HG03064 (cell line): Measurements from ENCODE around the gene ABHD1.
A peak's percentile ranks its signal among the peaks of the same experiment; 100 is the strongest.

Experiments used
- ATAC-seq: cut with Tn5 transposase; IDR thresholded peaks from one replicate; pipeline ENCODE4 v1.9.1; 2021; ENCODE audit warnings: low read depth; ENCODE audit not compliant: unreplicated experiment

The ABHD1 gene

DNA sequence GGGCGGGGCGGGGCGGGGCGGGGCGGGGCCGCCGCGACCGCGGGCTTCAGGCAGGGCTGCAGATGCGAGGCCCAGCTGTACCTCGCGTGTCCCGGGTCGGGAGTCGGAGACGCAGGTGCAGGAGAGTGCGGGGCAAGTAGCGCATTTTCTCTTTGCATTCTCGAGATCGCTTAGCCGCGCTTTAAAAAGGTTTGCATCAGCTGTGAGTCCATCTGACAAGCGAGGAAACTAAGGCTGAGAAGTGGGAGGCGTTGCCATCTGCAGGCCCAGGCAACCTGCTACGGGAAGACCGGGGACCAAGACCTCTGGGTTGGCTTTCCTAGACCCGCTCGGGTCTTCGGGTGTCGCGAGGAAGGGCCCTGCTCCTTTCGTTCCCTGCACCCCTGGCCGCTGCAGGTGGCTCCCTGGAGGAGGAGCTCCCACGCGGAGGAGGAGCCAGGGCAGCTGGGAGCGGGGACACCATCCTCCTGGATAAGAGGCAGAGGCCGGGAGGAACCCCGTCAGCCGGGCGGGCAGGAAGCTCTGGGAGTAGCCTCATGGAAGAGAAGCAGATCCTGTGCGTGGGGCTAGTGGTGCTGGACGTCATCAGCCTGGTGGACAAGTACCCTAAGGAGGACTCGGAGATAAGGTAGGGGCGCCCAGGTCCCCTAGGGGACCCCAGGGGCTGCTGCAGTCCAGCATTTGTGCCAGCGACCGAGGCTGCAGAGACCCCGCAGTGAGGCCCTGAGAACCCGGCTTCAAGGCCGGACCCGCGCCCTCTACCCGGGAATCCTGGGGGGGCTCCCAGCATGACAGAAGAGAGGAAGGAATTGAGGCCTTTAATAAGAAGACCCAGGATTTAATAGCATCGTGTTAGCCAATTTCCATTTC, 36.7 kb upstream of the ABHD1 start, which contains the start of gene KHK:
Gene KHK (plus strand): TSS at position 49 of the 870 bp plus-strand sequence. CDS start 488 bp downstream, at position 537.
- peak; percentile 4 for ATAC-seq

DNA sequence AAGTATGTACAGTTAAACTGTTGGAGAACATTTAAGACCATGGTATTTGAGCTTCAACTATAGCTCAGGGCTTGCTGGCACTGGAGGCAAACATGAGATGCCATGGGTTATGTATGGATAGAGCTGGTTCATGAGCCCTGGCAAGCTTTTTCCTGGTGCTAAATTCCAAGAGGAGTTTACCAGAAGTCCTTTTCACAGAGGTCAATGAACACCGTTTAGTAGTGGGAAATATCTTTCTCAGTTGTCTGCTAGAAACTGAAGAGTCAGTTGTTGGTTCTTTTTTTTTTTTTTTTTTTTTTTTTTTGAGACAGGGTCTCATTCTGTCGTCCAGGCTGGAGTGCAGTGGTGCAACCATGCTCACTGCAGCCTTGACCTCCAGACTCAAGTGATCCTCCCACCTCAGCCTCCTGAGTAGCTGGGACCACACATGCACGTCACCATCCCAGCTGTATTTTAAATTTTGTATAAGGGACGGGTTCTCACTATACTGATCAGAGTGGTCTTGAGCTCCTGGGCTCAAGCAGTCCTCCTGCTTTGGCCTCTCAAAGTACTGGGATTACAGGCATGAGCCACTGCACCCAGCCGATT, 35.7 kb upstream of the ABHD1 start:
- no peak for ATAC-seq

DNA sequence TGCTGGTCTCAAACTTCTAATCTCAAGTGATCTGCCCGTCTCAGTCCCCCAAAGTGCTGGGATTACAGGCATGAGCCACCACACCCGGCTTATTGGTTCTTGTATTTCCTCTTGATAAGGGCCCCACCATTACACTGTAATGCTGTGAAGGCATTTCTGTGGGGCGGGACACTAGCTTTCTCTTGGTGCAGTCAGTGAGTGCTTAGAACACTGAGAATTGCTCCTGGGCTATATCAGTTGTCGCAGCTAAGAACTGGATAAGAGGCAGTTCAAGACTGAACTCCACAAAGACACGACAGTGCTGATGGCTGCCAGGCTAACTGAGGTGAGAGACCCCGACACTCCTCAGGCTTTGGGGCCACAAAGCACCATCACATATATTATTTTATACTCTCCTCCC, 35.0 kb upstream of the ABHD1 start:
- no peak for ATAC-seq

DNA sequence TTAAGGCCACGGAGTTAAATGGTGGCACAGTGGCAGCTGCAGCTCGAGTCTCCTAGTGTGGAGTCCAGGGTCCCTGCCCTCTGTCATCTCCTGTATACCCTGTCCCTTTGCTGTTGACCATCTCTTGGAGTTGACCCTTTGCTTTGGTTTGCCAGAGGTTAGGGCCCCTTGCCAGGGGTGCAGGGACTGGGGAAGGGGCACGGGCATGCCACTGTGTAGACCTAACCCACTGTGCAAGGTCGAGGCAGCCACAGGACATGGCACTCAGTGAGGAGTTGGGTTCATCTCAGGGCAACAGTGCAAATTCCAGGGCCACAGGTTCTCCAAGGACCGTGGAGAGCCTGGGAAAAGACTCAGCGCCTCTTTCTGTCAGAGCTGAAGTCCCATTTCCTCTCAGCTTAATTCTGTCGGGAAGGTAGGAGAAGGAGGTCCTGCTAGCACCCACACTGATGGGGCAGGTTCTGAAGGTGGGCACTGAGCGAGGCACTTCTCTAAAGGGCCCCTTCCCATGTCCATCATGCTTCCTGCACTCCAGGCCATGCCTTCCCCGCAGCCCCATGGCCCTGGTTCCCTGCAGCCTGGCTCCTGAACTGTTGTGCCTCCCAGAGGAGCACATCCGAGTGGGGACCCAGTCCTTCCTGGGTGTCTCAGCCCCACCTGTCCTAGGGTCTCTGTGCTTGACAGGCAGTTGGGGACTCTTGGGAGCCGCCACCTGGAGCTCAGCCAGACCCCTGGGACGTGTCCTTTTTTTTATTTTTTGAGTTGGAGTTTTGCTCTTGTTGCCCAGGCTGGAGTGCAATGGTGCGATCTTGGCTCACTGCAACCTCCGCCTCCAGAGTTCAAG, 34.3 kb upstream of the ABHD1 start:
- ATAC-seq: no peak

DNA sequence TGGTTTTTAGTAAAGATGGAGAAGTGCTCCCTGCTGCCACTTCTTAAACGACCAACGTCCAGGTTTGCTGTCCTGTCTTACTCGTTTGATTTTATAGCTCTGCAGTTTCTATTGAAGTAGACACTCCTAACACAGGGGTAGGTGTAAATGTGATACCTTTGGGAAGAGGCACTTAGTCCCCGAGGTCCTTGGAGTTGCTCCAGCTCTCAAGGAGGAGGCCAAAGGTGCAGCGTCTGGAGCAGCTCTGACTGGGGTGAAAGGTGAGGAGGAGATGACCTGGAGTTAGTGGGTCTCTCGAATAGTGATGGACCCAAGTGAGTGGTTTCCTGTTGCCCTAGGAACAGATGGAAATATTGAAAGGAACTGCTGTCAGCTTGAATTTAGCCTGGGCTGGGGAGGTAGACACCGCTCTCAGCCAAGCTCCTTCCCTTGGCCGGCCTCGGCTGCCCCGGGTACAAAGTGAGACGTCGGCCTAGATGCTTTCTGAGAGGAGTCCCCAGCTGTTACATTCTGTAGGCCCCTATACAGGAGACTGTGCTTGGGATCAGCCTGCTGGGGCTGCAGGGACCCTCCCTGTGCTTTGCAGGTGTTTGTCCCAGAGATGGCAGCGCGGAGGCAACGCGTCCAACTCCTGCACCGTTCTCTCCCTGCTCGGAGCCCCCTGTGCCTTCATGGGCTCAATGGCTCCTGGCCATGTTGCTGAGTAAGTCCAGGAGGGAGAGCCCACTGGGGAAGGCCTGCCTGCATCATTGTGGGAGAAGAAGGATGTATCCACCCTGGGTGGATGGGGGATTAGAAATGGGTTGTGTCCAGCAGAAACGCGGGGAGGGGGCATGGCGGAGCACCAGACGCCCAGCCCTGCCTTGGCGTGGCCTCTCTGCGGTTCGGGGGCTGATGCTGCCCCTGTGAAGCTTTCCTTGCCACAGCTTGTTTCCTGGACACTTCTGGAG, 31.6 kb upstream of the ABHD1 start:
- ATAC-seq: no peak

DNA sequence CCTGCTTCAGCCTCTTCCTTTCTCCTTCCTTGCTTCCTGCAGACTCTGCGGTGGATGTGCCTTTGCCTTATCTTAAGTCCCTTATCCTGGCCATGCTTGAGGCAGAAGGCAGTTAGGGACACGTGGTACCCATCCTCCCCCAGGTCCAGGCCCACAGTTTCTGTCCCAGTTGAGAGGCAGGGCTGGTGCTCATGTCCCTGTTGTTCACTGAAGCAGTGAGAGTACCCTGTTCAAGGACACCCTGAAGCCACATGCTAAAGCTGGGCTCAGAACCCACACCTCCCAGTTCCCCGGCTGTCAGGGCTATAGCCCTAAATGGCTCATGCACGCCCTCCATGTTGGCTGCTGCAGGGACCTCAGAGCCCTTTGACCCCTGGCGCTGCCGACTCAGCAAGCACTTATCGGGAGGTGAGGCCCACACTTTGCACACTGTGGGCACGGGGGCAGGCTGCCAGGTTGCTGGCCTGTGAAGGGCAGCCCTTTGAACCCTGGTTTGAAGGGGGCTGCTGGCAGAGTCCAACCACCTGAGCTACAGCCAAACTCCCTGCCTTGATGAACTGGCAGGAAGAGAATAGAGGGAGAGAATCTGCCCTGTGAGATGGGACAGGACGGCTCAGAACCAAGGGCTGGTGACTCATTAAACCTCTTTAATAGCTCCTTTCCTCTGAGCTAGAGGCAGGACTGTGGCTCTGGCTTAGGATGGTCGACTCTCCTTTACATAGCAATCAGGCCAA, 30.8 kb upstream of the ABHD1 start:
- ATAC-seq: no peak

DNA sequence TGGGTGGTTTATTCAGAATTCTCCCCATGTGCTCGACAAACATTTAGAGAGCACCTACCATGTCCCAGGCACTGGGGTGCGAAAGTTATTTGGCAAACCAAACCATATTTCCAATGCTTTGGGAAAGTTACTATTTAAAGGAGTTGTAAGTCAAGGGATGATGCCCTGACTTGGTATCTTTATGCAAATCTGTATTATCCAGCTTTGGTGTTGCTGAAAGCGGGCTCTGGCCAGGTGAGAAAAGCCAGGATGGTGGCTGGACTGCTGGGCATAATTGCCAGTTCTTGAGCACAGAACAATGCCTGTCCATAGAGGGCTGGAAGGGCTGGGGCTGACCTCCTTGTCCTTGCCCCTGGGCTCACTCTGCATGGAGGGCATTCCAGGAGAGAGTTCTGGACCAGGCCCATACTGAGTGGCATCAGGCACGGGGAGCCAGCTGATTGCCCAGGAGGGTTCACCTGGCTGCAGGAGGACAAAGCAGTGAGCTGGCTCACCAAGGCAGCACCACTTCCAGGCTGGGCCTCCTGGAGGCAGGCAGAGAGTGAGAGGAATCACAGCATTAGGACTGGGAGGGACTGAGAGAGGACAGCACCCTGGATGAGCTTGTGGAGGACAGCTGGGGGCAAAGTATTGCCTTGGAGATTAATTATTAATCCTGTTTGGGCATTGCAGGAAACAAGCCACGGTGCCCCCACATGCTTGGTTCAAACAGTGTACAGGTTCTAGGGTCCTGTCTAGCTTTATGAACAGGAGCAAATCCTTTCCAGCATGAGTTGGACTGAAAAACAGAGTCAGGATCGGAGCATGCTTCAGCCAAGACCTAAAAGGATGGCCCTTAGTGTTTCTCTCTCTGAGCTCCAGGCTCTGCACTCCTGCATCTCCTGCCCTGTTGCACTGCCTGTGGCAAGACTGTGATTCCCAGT, 29.9 kb upstream of the ABHD1 start:
- no peak for ATAC-seq

DNA sequence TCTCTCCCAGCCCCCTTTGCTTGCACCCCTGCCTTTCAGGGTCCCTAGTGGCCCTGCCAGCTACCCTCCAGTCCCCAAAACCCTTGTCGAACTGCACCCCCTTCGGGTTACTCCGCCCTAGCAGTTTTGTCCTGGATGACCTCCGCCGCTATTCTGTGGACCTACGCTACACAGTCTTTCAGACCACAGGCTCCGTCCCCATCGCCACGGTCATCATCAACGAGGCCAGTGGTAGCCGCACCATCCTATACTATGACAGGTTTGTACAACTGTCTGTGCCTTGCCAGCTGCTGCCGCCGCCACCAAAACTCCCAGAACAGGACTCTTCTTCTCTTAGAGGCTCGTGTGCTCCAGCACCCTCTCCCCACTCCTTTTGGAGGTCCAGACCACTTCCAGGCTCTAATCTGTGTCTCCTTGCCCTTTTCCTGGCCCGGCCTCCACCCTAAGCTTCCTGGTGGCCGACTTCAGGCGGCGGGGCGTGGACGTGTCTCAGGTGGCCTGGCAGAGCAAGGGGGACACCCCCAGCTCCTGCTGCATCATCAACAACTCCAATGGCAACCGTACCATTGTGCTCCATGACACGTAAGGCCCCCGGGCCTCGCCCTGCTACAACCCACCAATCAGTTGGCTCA, 29.1 kb upstream of the ABHD1 start:
- no peak for ATAC-seq

DNA sequence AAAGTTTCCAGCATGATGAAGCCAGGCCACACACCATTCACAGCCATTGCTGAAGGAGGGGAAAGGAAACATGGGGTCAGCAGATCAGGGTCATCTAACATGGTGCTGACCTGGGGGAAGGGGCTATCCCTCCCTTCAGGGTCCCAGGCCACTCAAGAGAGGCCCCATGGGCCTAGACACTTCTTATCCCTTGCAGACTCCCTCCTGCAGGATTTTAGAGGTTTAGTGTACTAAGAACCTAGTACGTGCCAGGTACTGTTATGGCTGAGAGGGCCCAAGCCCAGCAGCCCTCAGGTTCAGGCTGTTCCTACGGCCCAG, 28.2 kb upstream of the ABHD1 start:
- ATAC-seq: no peak

DNA sequence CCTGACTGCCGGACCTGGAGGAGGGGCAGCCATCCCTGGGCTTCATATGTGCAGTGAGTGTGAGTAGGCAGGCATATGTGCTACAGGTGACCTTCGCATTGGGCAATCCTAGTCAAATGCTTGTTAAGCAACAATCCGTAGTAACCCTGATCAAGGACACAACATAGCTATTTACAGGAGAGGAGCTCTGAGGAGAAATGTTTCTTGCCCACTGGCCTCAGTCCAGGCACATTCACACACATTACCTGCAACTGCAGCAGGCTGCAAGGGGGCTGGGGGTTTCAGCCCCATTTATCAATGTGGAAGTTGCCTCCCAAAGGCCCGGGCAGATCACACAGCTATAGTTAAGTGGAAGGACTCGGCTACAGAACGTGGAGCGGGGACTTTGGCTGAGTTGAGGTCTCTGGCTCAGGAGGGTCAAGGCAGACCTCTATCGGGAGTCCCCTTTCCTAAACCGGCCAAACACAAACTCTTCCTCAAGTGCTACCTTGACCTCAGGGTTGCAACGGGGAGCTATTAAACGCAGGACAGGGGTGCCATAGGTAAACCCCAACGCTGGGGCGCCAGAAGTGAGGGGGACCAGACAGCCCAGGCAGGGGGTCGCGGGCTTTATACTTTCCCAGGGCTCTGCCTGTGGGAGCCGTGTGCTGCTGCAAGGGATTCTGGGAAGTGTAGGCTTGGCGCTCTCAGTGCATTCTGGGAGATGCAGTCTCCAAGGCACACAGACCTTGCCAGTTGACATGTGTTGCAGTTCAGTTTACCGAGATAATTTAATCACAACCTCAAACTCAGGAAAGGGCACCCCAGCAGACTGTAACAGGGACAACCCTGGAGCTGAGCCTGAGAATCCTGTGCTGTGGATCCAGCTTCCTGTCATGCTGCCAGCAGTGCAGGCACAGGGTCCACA, 27.6 kb upstream of the ABHD1 start:
- ATAC-seq: no peak

DNA sequence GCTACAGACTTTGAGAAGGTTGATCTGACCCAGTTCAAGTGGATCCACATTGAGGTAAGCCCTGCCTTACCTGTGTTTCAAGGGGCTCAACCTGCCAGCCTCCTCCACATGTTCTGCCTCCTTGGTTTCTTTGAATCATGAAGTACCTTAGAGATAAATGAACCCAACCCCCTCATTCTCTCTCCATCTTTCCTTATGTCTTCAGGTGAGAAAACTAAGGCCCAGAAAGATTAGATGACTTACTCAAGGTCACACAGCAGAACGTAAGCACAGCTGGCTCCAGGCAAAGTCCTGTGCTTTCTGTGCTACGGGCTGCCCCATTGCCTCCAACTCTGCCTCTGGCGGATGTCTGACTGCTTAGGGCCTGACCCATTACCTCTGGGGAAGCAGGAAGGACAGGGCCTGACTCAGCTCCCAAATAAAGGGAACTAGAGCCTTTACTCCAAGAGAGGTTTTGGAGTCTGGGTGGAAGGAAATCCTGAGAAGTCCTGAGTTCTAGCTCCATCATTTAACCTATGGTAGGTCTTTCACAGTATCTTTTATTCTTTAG, 26.8 kb upstream of the ABHD1 start:
- no peak for ATAC-seq

DNA sequence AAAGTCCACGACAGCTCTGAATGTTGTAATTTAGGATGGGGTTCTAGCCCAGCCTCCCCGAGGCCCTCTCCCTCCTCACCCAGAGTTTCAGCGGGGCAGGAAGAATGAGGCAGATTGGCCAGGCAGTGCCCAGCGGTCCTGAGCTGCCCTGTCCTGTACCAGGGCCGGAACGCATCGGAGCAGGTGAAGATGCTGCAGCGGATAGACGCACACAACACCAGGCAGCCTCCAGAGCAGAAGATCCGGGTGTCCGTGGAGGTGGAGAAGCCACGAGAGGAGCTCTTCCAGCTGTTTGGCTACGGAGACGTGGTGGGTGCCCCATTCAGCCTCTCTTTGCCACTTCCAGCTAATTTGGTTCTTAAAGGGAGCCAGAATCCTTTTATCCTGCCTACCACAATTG, 26.3 kb upstream of the ABHD1 start:
- no peak for ATAC-seq

DNA sequence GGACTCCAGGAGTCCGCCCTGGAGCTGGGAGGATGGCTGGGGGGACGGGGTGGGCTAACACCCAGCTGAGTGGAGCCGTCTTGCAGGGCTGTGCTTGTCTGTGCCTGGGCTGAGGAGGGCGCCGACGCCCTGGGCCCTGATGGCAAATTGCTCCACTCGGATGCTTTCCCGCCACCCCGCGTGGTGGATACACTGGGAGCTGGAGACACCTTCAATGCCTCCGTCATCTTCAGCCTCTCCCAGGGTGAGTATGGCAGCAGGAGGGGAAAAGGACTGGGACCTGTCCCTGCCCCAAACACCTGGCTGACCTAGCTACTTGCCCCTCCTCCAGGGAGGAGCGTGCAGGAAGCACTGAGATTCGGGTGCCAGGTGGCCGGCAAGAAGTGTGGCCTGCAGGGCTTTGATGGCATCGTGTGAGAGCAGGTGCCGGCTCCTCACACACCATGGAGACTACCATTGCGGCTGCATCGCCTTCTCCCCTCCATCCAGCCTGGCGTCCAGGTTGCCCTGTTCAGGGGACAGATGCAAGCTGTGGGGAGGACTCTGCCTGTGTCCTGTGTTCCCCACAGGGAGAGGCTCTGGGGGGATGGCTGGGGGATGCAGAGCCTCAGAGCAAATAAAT, 24.2 kb upstream of the ABHD1 start:
- no peak for ATAC-seq

DNA sequence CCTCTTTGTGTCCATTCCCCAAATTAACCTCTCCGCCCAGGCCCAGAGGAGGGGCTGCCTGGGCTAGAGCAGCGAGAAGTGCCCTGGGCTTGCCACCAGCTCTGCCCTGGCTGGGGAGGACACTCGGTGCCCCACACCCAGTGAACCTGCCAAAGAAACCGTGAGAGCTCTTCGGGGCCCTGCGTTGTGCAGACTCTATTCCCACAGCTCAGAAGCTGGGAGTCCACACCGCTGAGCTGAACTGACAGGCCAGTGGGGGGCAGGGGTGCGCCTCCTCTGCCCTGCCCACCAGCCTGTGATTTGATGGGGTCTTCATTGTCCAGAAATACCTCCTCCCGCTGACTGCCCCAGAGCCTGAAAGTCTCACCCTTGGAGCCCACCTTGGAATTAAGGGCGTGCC, 23.6 kb upstream of the ABHD1 start:
- ATAC-seq: no peak

DNA sequence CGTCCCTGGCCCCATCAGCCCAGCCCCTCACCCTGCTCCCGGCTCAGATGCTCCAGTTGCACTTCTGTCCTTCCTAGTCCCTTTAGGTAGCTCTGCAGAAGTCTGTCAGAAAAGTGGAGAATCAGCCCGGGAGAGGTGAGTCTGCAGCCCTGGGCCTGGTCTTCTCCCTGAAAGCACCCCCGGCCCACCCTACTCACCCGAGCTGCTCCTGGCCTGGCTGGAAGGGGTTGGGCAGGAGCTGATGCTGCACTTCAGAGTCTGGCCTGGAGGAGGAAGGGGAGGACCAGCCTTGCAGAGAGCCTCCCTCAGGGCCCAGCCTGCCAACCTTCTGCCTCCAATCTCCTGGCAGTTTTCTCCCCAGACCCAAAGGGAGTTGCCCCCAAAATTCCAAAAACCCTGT, 21.3 kb upstream of the ABHD1 start:
- ATAC-seq: no peak

DNA sequence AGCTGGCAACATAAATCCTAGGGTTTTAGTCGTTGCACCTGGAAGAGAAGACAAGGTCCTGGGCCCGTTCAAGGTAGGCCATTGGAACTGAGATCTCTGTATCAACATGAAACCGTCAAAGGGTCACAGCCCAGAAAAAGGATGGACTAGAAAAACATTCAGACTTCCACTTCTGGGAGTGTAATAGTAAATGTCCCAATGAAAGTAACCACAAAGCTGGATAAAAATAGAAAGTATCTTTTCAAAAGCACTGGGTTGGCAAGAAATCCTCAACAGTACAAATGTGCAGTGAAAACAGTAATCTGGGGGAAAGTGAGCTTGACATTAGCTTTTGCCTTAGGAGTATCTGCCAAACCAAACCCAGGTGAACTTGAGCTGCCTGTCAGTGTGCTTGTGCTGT, 17.6 kb upstream of the ABHD1 start:
- ATAC-seq: no peak
